Duodenal mucosa (tissue), 2 donors: Measurements from ENCODE around the gene GALNS.
"Not testable (repeated sequence)": the region's sequence is repeated elsewhere in the genome, so short reads cannot be mapped to it uniquely, and the experiment has no call there.

Experiments
- H3K27ac ChIP-seq: one replicate; pipeline ENCODE4 v1.7.0; 2013; ENCODE audit warnings: low read depth, low read length
- H3K27me3 ChIP-seq, 2 donors: one replicate each; pipeline ENCODE4 v1.7.0; 2013; ENCODE audit warnings: low read length in 2 of 2, control low read depth in 1 of 2; ENCODE audit not compliant: insufficient read depth in 2 of 2, control insufficient read depth in 1 of 2
- H3K36me3 ChIP-seq, 2 donors: one replicate each; pipeline ENCODE4 v1.7.0; 2013; ENCODE audit warnings: low read length in 2 of 2, control low read depth in 1 of 2; ENCODE audit not compliant: insufficient read depth in 2 of 2, control insufficient read depth in 1 of 2
- H3K4me1 ChIP-seq, 2 donors: one replicate each; pipeline ENCODE4 v1.7.0; 2013; ENCODE audit warnings: low read length in 2 of 2, control low read depth in 1 of 2; ENCODE audit not compliant: insufficient read depth in 2 of 2, control insufficient read depth in 1 of 2
- H3K4me3 ChIP-seq, 2 donors: one replicate each; pipeline ENCODE4 v1.7.0; 2013; ENCODE audit warnings: low read length in 2 of 2, low read depth in 1 of 2
- H3K9ac ChIP-seq, 2 donors: one replicate each; pipeline ENCODE4 v1.7.0; 2013; ENCODE audit warnings: low read length in 2 of 2, low read depth in 1 of 2
- H3K9me3 ChIP-seq, 2 donors: one replicate each; pipeline ENCODE4 v1.7.0; 2013; ENCODE audit warnings: low read length in 2 of 2, control low read depth in 1 of 2; ENCODE audit not compliant: control insufficient read depth in 1 of 2

Gene GALNS

GRCh38 chr16:88792078-88792550 lies 64.6 kb downstream of the GALNS start:
- Histone ChIP-seq H3K4me3 (no peak overlapping the region), H3K36me3 (no peaks in the 10 kb centered on the region), H3K9me3 (no peaks in the 10 kb centered on the region), H3K27me3 (peaks cover 0 to 3% of the 10 kb centered on the region in 2 donors), H3K4me1 (peaks cover 8 to 30% of the 10 kb centered on the region in 2 donors), H3K27ac (no peak overlapping the region), H3K9ac (no peak overlapping the region)

- H3K36me3 ChIP-seq, result no peaks in the 10 kb centered on the region
- H3K9ac ChIP-seq, result no peak overlapping the region
- H3K27me3 ChIP-seq, result peaks cover 0 to 3% of the 10 kb centered on the region in 2 donors
- no peak overlapping the region for H3K27ac ChIP-seq
- peak overlapping the region in 1 of 2 donors; percentile 4 for H3K4me3 ChIP-seq
- peaks cover 8 to 33% of the 10 kb centered on the region in 2 donors for H3K4me1 ChIP-seq
- H3K9me3 ChIP-seq, result no peaks in the 10 kb centered on the region
Observed at GRCh38 chr16:88790312-88791211, 66.2 kb downstream of the GALNS start.

GRCh38 chr16:88789594-88789993 lies 67.2 kb downstream of the GALNS start:
- Histone ChIP-seq H3K36me3 (no peaks in the 10 kb centered on the region), H3K9me3 (no peaks in the 10 kb centered on the region), H3K27me3 (peaks cover 0 to 3% of the 10 kb centered on the region in 2 donors), H3K4me3 (no peak overlapping the region), H3K9ac (no peak overlapping the region), H3K4me1 (peaks cover 8 to 31% of the 10 kb centered on the region in 2 donors), H3K27ac (no peak overlapping the region)

GRCh38 chr16:88788749-88789148 lies 68.0 kb downstream of the GALNS start:
- not testable (repeated sequence) for H3K9ac ChIP-seq, H3K27me3 ChIP-seq, H3K4me3 ChIP-seq, H3K27ac ChIP-seq, H3K36me3 ChIP-seq, H3K9me3 ChIP-seq
- H3K4me1 ChIP-seq, result peaks cover 10 to 33% of the 10 kb centered on the region in 2 donors

GRCh38 chr16:88787579-88788314 lies 69.0 kb downstream of the GALNS start:
- no peaks in the 10 kb centered on the region for H3K36me3 ChIP-seq
- peaks cover 12 to 34% of the 10 kb centered on the region in 2 donors for H3K4me1 ChIP-seq
- peaks cover 0 to 3% of the 10 kb centered on the region in 2 donors for H3K27me3 ChIP-seq

GRCh38 chr16:88785106-88785924 lies 71.4 kb downstream of the GALNS start, which contains the start of gene PIEZO1:
Gene PIEZO1, minus strand, starts transcription at chr16:88785220. Its CDS starts 256 bp downstream, at chr16:88784964.
- Histone ChIP-seq H3K9ac (peak within 1 kb of the TSS; percentile 57 to 63), H3K36me3 (no peaks in the 10 kb centered on the region), H3K9me3 (no peaks in the 10 kb centered on the region), H3K27ac (peak within 1 kb of the TSS; percentile 78), H3K4me1 (peaks cover 27 to 46% of the 10 kb centered on the region in 2 donors), H3K4me3 (peak within 1 kb of the TSS; percentile 65 to 66), H3K27me3 (no peaks in the 10 kb centered on the region)

More at GRCh38 chr16:88787579-88788314, 69.0 kb downstream of the GALNS start:
- H3K9me3 ChIP-seq, result no peaks in the 10 kb centered on the region
- no peak overlapping the region for H3K9ac ChIP-seq
- no peak overlapping the region for H3K27ac ChIP-seq
- no peak overlapping the region for H3K4me3 ChIP-seq

- H3K9me3 ChIP-seq, result no peaks in the 10 kb centered on the region
- H3K4me3 ChIP-seq, result peak overlapping the region; percentile 63 to 65
- H3K36me3 ChIP-seq, result no peaks in the 10 kb centered on the region
- H3K9ac ChIP-seq, result peak overlapping the region in 1 of 2 donors; percentile 63
- H3K27me3 ChIP-seq, result no peaks in the 10 kb centered on the region
- peak overlapping the region; percentile 78 for H3K27ac ChIP-seq
- peaks cover 32 to 50% of the 10 kb centered on the region in 2 donors for H3K4me1 ChIP-seq
Observed at GRCh38 chr16:88784856-88785105, 72.0 kb downstream of the GALNS start.

GRCh38 chr16:88784074-88784855 lies 72.5 kb downstream of the GALNS start:
- Histone ChIP-seq H3K4me3 (peak overlapping the region; percentile 63 to 65), H3K9me3 (no peaks in the 10 kb centered on the region), H3K9ac (peak overlapping the region; percentile 55 to 63), H3K4me1 (peaks cover 37 to 47% of the 10 kb centered on the region in 2 donors), H3K36me3 (no peaks in the 10 kb centered on the region), H3K27me3 (no peaks in the 10 kb centered on the region), H3K27ac (peak overlapping the region; percentile 78)

GRCh38 chr16:88783391-88784073 lies 73.2 kb downstream of the GALNS start:
- Histone ChIP-seq H3K27ac (peak overlapping the region; percentile 78), H3K36me3 (no peaks in the 10 kb centered on the region), H3K9ac (peak overlapping the region; percentile 55 to 63), H3K4me1 (peaks cover 37 to 47% of the 10 kb centered on the region in 2 donors), H3K4me3 (peak overlapping the region; percentile 63 to 65), H3K9me3 (no peaks in the 10 kb centered on the region), H3K27me3 (no peaks in the 10 kb centered on the region)
